PC-3 (cell line): Measurements from ENCODE around the gene NXPH4. TPM values are rescaled to one million over a fixed set of nuclear protein-coding genes. Genes with fewer than 3 reads are reported as not detected.

Experiments
- ATAC-seq: fragments of 200-7000 bp; cut with Tn5 transposase; 2 replicates; pipeline ENCODE4 v1.9.1; 2020; ENCODE audit warnings: mild to moderate bottlenecking, moderate library complexity
- BruUV-seq: library from RNA; stranded (reverse); fragments of 400-500 nt; replicated peaks from 2 replicates; lab custom pipeline; 2021; lab: Mats Ljungman, UMichigan
- CTCF ChIA-PET: fragments of 300-600 bp; sonication (Branson Sonifier 250); formaldehyde crosslinking; loops from one replicate; lab custom pipeline; 2022; ENCODE audit warnings: antibody characterized with exemption; lab: Charles Lee
- POLR2A ChIA-PET: fragments of 300-600 bp; sonication (Branson Sonifier 250); formaldehyde crosslinking; loops from one replicate; lab custom pipeline; 2022; ENCODE audit warnings: antibody characterized with exemption; ENCODE audit not compliant: unreplicated experiment; lab: Charles Lee
- DNase-seq: peaks from one replicate; pipeline ENCODE4 v3.0.0-alpha.2; 2015
- H2AFZ ChIP-seq: fragments of 300-600 bp; sonication (generic); 2 replicates; pipeline ENCODE4 v1.6.0; 2016; ENCODE audit warnings: antibody characterized with exemption, low read length
- H3F3A ChIP-seq: fragments of 300-600 bp; sonication (generic); one replicate; pipeline ENCODE4 v1.6.0; 2017; ENCODE audit warnings: antibody characterized with exemption, low read length, control low read depth, mild to moderate bottlenecking; ENCODE audit not compliant: unreplicated experiment
- H3K27ac ChIP-seq: fragments of 300-600 bp; sonication (generic); 2 replicates; pipeline ENCODE4 v1.5.1; 2016; ENCODE audit warnings: mild to moderate bottlenecking, low read length
- H3K27me3 ChIP-seq: fragments of 300-600 bp; sonication (generic); 2 replicates; pipeline ENCODE4 v1.6.1; 2016; ENCODE audit warnings: low read length, mixed read lengths
- H3K36me3 ChIP-seq: fragments of 300-600 bp; sonication (generic); 2 replicates; pipeline ENCODE4 v1.6.1; 2016; ENCODE audit warnings: low read depth, mixed run types, low read length, mixed read lengths
- H3K4me1 ChIP-seq: fragments of 300-600 bp; sonication (generic); 2 replicates; pipeline ENCODE4 v1.5.1; 2016; ENCODE audit warnings: low read length; ENCODE audit not compliant: insufficient read depth
- H3K4me2 ChIP-seq: fragments of 300-600 bp; sonication (generic); 2 replicates; pipeline ENCODE4 v1.6.0; 2016; ENCODE audit warnings: low read length
- H3K4me3 ChIP-seq: fragments of 300-600 bp; sonication (generic); 2 replicates; pipeline ENCODE4 v1.5.1; 2016; ENCODE audit warnings: mild to moderate bottlenecking, low read length, mixed read lengths
- H3K79me2 ChIP-seq: fragments of 300-600 bp; sonication (generic); 2 replicates; pipeline ENCODE4 v1.6.1; 2017; ENCODE audit warnings: low read length, mixed read lengths
- H3K9ac ChIP-seq: fragments of 300-600 bp; sonication (generic); 2 replicates; pipeline ENCODE4 v1.6.0; 2016; ENCODE audit warnings: mild to moderate bottlenecking, low read length
- H3K9me2 ChIP-seq: fragments of 300-600 bp; sonication (generic); replicated peaks from 2 replicates; pipeline ENCODE4 v1.6.1; 2016; ENCODE audit warnings: mixed run types, low read length, mixed read lengths
- H3K9me3 ChIP-seq: fragments of 300-600 bp; sonication (generic); 2 replicates; pipeline ENCODE4 v1.6.1; 2016; ENCODE audit warnings: low read length, mixed read lengths
- H4K20me1 ChIP-seq: fragments of 300-600 bp; sonication (generic); 2 replicates; pipeline ENCODE4 v1.6.1; 2016; ENCODE audit warnings: low read length, mixed read lengths
- CTCF ChIP-seq: fragments of 300-600 bp; sonication (generic); conservative IDR thresholded peaks from 2 replicates; pipeline ENCODE4 v1.5.1; 2017; ENCODE audit warnings: antibody characterized with exemption, low read depth, mild to moderate bottlenecking, low read length
- EZH2 ChIP-seq: fragments of 300-600 bp; sonication (generic); IDR thresholded peaks from one replicate; pipeline ENCODE4 v1.6.1; 2017; ENCODE audit warnings: antibody characterized with exemption, mild to moderate bottlenecking, low read length; ENCODE audit not compliant: unreplicated experiment
- EZH2phosphoT487 ChIP-seq: fragments of 300-600 bp; sonication (generic); IDR thresholded peaks from 2 replicates; pipeline ENCODE4 v1.6.1; 2018; ENCODE audit warnings: mild to moderate bottlenecking, antibody characterized with exemption, low read length, borderline replicate concordance
- intact Hi-C: fragments of 100-400 bp; cut with micrococcal nuclease; formaldehyde crosslinking; loops from 2 replicates; pipeline ENCODE4 v1.9.0; 2023
- total RNA-seq: library from RNA; depleted of rRNA; stranded (reverse); fragments of >200 nt; gene quantifications from 2 replicates; pipeline ENCODE4 v1.2.3, GENCODE V29; 2014

NXPH4 gene
- total RNA-seq, 1 experiment from 2014 or later: 15.1 TPM

- peaks cover 19% of the 10 kb centered on the region for H3K27me3 ChIP-seq
- no peaks in the 10 kb centered on the region for H3F3A ChIP-seq
- BruUV-seq: no TSS peak
- no peaks in the 10 kb centered on the region for H3K36me3 ChIP-seq
- H3K4me2 ChIP-seq: no peak overlapping the region
- no peaks in the 10 kb centered on the region for H3K9me3 ChIP-seq
- peaks cover 25% of the 10 kb centered on the region for H3K4me1 ChIP-seq
- CTCF ChIA-PET: interaction anchor here (0.6 to 2.5 kb wide), 5 partner anchors 18 to 240 kb away, joined by 3 to 24 read pairs (median 4); no protein-coding TSS in a partner anchor
- H3K4me3 ChIP-seq: no peak overlapping the region
- ATAC-seq (no peak), DNase-seq (no peak)
- no peak overlapping the region for H3K27ac ChIP-seq
- POLR2A ChIA-PET: no interaction called here
- no peak overlapping the region for H2AFZ ChIP-seq
- no peak overlapping the region for H3K9ac ChIP-seq
- intact Hi-C loops: loop anchor here (1.0 kb wide), 2 partner anchors 17 to 27 kb away; partner anchors contain the start of gene SHMT2
- no peaks in the 10 kb centered on the region for H3K9me2 ChIP-seq
- TF ChIP-seq EZH2: no peak
- TF ChIP-seq EZH2phosphoT487: no peak
- no peak for TF ChIP-seq CTCF
- no peaks in the 10 kb centered on the region for H3K79me2 ChIP-seq
- H4K20me1 ChIP-seq: no peaks in the 10 kb centered on the region
Observed at GRCh38 chr12:57212701-57213057, 3.9 kb upstream of the NXPH4 start.

GRCh38 chr12:57213058-57213715 lies 3.4 kb upstream of the NXPH4 start:
- no peaks in the 10 kb centered on the region for H3K9me3 ChIP-seq
- H3K4me3 ChIP-seq: no peak overlapping the region
- ATAC-seq: peak; percentile 48
- 0 out of 2 replicates have a peak overlapping the region, but pooled peaks have one; percentile 6 for H3K4me2 ChIP-seq
- TF ChIP-seq EZH2phosphoT487: no peak
- TF ChIP-seq CTCF: peak; percentile 81
- ChIA-PET POLR2A (no interaction called here), CTCF (interaction anchor here (0.6 to 2.5 kb wide), 8 partner anchors 17 to 240 kb away, joined by 3 to 24 read pairs (median 6); a partner anchor contains a TSS)
- H3K4me1 ChIP-seq: peaks cover 30% of the 10 kb centered on the region
- H3K9me2 ChIP-seq: no peaks in the 10 kb centered on the region
- no peaks in the 10 kb centered on the region for H3K79me2 ChIP-seq
- intact Hi-C loops: loop anchor here (1.0 kb wide), 2 partner anchors 16 to 26 kb away; partner anchors contain the start of gene SHMT2
- no TSS peak for BruUV-seq
- no peaks in the 10 kb centered on the region for H3K36me3 ChIP-seq
- H3F3A ChIP-seq: no peaks in the 10 kb centered on the region
- H4K20me1 ChIP-seq: no peaks in the 10 kb centered on the region
- no peak overlapping the region for H3K27ac ChIP-seq
- H2AFZ ChIP-seq: 0 out of 2 replicates have a peak overlapping the region, but pooled peaks have one; percentile 11
- H3K9ac ChIP-seq: no peak overlapping the region
- DNase-seq: peak; percentile 89
- peaks cover 19% of the 10 kb centered on the region for H3K27me3 ChIP-seq
